HG02642 (cell line): ENCODE measurements around the gene LRRC17.

Experiments used
- ATAC-seq: cut with Tn5 transposase; IDR thresholded peaks from one replicate; pipeline ENCODE4 v1.9.1; 2021; ENCODE audit warnings: mild to moderate bottlenecking; ENCODE audit not compliant: unreplicated experiment, poor library complexity

Gene LRRC17

DNA sequence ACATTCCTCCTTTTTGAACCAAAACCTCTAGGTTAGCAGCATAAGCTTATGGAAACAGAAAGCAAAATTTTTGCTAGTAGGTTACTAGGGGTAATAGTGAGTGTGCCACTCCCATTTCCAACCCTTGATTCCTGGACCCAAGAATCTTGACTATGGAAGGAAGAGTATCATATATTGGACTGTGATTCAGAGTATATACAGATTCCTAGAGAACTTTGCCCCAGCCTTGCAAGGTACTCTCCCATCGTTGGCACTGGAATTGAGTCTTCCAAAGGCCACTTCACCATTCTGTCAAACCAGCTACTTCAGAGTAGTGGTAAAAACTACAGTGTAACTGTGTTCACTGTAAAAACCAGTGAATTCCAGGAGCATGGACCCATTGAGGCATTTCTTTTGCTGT, 69.4 kb downstream of the LRRC17 start:
- no peak for ATAC-seq

- ATAC-seq: no peak
These were observed 70.8 kb downstream of the LRRC17 start for GRCh38 chr7:102983602-102984001.

DNA sequence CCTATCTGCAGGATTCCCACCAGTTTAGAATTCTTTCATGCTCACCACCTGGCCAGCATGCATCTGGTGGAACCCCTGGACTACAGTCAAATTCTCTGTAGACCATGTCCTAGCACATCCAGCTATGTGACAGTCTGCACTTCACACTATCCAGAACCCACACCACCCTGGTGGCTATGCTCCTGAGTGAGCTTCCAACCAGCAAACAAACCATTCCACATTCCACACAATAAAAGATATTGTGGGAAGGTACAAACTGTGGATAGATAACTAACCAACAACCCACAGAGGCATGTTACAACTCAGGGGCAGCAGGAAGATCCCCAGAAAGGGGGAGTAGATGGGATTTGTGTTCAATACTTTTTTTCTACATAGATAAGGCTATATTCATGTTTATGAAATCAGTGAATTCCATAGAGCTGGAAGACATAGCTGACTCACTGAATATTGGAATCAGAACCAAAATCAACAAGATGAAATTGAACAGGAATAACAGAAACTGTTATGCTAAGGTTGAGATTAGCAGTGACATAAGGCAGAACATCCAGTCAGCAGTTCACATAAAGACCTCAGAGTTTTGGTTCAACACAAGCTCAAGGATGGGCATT, 72.5 kb downstream of the LRRC17 start:
- ATAC-seq: no peak

DNA sequence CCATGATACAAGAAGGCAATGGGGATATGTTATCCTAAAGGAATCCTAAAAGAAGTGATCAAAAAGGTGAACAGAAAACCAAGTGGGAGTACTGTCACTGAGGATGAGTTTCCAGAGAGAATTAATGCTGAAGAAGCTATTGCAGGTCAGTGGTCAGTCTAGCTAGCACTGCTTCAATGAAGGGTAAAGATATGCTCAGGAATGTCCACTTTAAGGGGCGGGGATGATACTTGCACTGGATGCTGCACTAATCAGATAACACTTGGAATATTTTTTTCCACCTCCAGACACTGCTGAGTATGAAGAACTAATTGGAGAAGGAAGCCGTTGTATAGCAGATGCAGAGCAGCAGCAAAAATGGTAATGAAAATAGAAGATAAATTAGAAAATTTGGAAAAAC, 75.3 kb downstream of the LRRC17 start:
- no peak for ATAC-seq

DNA sequence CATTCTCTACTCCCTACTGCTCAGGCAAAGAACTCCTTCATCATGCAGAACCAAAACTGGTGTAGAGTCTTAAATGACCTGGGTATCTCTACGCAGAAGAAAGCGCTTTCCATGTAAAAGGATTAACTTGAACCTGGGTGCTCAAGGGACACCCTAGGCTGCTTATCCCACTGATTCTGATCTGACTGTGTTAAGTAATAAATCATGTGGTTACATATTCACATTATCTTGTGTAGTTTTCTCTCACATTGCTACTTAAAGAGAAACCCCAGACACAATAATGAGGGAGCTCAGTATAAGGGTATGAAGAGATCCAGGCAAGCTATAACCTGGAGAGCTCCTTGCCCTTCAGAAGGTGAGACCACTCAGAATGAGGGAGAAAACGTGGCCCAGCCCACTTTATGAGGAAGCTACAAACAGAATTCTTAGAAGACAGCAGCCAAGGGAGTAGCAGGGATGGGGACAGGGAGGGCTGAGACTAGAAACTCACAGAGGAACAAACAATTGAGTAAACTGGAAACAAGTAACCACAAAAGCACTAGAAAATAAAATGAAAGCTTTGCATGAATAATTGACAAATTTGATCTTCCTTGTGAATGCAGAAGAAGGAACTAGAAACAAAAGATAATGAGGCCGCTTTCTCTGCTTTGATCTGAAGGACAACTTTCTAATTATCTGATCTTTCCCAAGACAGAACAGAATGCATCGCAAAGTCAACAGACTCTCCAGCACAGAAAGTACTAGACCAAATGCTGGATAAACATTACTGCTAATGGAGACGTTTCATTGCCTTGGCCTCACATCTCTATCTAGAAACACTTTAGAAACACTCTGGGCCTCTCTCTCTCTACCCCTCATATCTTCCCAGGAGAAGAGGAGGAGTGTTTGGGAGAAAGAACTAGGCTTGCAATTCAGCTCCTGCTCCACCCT, 76.1 kb downstream of the LRRC17 start:
- ATAC-seq: no peak

- no peak for ATAC-seq
These were observed 77.8 kb downstream of the LRRC17 start for GRCh38 chr7:102990642-102991041.

GRCh38 chr7:102991077-102991539, 78.3 kb downstream of the LRRC17 start:
- no peak for ATAC-seq

GRCh38 chr7:102991540-102992214, 78.9 kb downstream of the LRRC17 start:
- no peak for ATAC-seq

DNA sequence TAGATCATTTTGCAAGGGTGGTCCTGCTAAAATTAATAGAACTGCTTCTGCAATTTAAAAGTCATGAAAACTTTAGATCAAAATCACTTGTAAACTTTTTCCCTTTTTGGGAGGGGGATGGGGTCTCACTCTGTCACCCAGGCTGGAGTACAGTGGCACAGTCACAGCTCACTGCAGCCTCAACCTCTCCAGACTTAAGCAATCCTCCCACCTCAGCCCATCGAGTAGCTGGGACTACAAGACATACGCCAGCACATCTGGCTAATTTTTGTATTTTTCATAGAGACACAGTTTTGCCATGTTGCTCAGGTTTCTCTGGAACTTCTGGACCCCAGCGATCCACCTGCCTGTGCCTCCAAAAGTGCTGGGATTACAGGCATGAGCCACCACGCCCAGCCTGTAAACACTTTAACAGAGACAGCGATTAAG, 79.7 kb downstream of the LRRC17 start:
- ATAC-seq: no peak

GRCh38 chr7:102992938-102993717, 80.3 kb downstream of the LRRC17 start:
- ATAC-seq: no peak

DNA sequence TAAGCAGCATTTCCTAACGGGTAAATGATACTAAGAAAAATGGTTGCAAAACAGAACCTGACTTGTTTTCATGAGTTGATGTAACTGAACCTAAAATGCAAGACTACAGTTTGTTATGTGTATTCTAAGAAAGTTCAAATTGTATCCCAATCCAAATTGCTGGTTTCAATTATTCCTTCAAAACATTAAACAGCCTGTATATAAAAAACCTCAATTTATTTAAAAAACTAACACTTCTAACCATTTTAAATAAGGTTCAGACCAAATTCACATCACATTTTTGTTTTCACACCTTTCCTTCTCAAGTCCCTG, 80.9 kb downstream of the LRRC17 start:
- ATAC-seq: no peak

DNA sequence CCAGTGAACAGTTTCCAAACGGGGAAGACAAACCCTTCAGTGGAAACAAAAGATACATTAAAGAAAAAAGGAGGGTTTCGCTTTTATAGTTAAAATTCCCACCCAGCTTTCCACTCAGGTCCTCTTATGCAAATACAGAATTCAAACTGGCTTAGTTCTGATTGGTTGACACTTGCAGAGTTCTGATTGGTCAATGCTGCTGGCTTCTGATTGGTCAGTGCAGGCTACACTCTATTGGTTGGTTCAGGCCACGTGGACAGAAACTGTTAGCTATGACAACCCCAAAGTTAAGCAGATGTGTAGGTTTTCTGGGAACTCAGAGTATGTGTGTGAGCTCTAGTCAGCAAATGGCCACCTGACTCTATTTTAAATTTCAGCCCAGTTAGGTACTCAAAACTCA, 81.8 kb downstream of the LRRC17 start:
- ATAC-seq: no peak
